GM12878 (cell line): Measurements from ENCODE around the gene CSH2. TPM values are rescaled to one million over a fixed set of nuclear protein-coding genes. Genes with fewer than 3 reads are reported as not detected.

Experiments
- ATAC-seq: fragments of 200-7000 bp; cut with Tn5 transposase; 3 replicates; pipeline ENCODE4 v1.9.1; 2020; ENCODE audit warnings: mild to moderate bottlenecking, moderate library complexity
- BruUV-seq: library from RNA; stranded (reverse); fragments of 400-500 nt; replicated peaks from 2 replicates; lab custom pipeline; 2021; lab: Mats Ljungman, UMichigan
- CTCF ChIA-PET: fragments of 300-600 bp; sonication (Branson Sonifier 250); formaldehyde crosslinking; extraction: SDS; loops from one replicate; lab custom pipeline; 2021; ENCODE audit warnings: inconsistent platforms; lab: Yijun Ruan, JAX
- POLR2A ChIA-PET: fragments of 350-600 bp; formaldehyde crosslinking; extraction: SDS; loops from one replicate; lab custom pipeline; 2021; ENCODE audit warnings: inconsistent platforms; lab: Charles Lee
- RAD21 ChIA-PET: fragments of 300-600 bp; sonication (Branson Sonifier 250); formaldehyde crosslinking; loops from one replicate; lab custom pipeline; 2023; ENCODE audit warnings: antibody characterized with exemption; ENCODE audit not compliant: unreplicated experiment; lab: Charles Lee
- SMC1A ChIA-PET: fragments of 300-600 bp; sonication (Branson Sonifier 250); formaldehyde crosslinking; loops from one replicate; lab custom pipeline; 2023; ENCODE audit not compliant: unreplicated experiment, uncharacterized antibody; lab: Charles Lee
- DNase-seq: peaks from one replicate; pipeline ENCODE4 v3.0.0-alpha.2; 2011; ENCODE audit warnings: low read depth, low spot score
- FAIRE-seq: peaks from 3 replicates; lab custom pipeline; 2011; peaks lifted over from hg19 to GRCh38; lab: Jason Lieb, UNC
- H2AFZ ChIP-seq: 2 replicates; pipeline ENCODE4 v1.6.0; 2011; ENCODE audit warnings: low read depth, low read length, control low read depth; ENCODE audit not compliant: control insufficient read depth
- H3K27ac ChIP-seq: 2 replicates; pipeline ENCODE4 v1.5.1; 2011; ENCODE audit warnings: control low read depth; ENCODE audit not compliant: control insufficient read depth, insufficient read depth
- H3K27me3 ChIP-seq, 2 experiments: replicated peaks in 1 of 2; 2 replicates each; pipeline versions ENCODE4 v1.6.0 to v1.6.1; 2011; ENCODE audit warnings: low read length in 1 of 2; ENCODE audit not compliant: control insufficient read depth in 2 of 2, insufficient read depth in 2 of 2
- H3K36me3 ChIP-seq, 2 experiments: 2 replicates each; pipeline ENCODE4 v1.5.1; 2011; ENCODE audit warnings: low read length in 1 of 2; ENCODE audit not compliant: control insufficient read depth in 2 of 2, insufficient read depth in 2 of 2
- H3K4me1 ChIP-seq: 2 replicates; pipeline ENCODE4 v1.6.1; 2011; ENCODE audit warnings: mild to moderate bottlenecking, low read length, moderate library complexity, mixed read lengths; ENCODE audit not compliant: control insufficient read depth, insufficient read depth
- H3K4me2 ChIP-seq: 2 replicates; pipeline ENCODE4 v1.6.0; 2011; ENCODE audit warnings: control low read depth; ENCODE audit not compliant: control insufficient read depth, insufficient read depth
- H3K4me3 ChIP-seq: fragments of 200-600 bp; sonication (generic); 2 replicates; pipeline ENCODE4 v1.5.1; 2016
- H3K79me2 ChIP-seq: 2 replicates; pipeline ENCODE4 v1.6.0; 2011; ENCODE audit warnings: low read length; ENCODE audit not compliant: control insufficient read depth, insufficient read depth
- H3K9ac ChIP-seq: 2 replicates; pipeline ENCODE4 v1.8.0; 2011; ENCODE audit warnings: low read length, control low read depth, mixed read lengths; ENCODE audit not compliant: control insufficient read depth, insufficient read depth
- H3K9me3 ChIP-seq: replicated peaks from 3 replicates; pipeline ENCODE4 v1.5.1; 2011; ENCODE audit warnings: mild to moderate bottlenecking, low read length; ENCODE audit not compliant: control insufficient read depth, insufficient read depth
- H4K20me1 ChIP-seq: 2 replicates; pipeline ENCODE4 v1.6.0; 2011; ENCODE audit not compliant: control insufficient read depth, insufficient read depth
- ZBED1 ChIP-seq: IDR thresholded peaks from 2 replicates; pipeline ENCODE4 v1.6.1; 2016; ENCODE audit warnings: borderline replicate concordance
- ZBTB40 ChIP-seq: fragments of 450-650 bp; IDR thresholded peaks from 2 replicates; pipeline ENCODE4 v1.6.1; 2016; ENCODE audit warnings: mild to moderate bottlenecking, moderate library complexity, borderline replicate concordance
- ZNF24 ChIP-seq: fragments of 450-650 bp; IDR thresholded peaks from 2 replicates; pipeline ENCODE4 v1.6.1; 2017; ENCODE audit warnings: antibody characterized with exemption, mild to moderate bottlenecking
- WGBS: methylation state at CpG from one replicate; pipeline ENCODE4 v1.1.6; 2016; ENCODE audit warnings: low lambda C conversion rate; ENCODE audit not compliant: insufficient replicate concordance, insufficient coverage; ENCODE audit errors: missing lambda C conversion rate; 5-methylcytosine and 5-hydroxymethylcytosine counted together
- in situ Hi-C: fragments of 300-500 bp; cut with MboI; formaldehyde crosslinking; loops from 9 replicates; pipeline ENCODE4 v1.14.3; 2018; ENCODE audit warnings: mixed read lengths
- intact Hi-C: fragments of 100-400 bp; cut with micrococcal nuclease; formaldehyde crosslinking; loops from one replicate; pipeline ENCODE4 v1.14.2; 2022; ENCODE audit not compliant: unreplicated experiment
- polyA plus RNA-seq, 11 experiments: library from polyadenylated mRNA; depleted of rRNA in 4 of 11; unstranded in 6 of 11; stranded (reverse) in 5 of 11; fragments of >200 nt; fragmentation: Nextera tagmentation in 4 of 11; fragmentation: Illumina TruSeq in 1 of 11; extraction: Ambion mirVana in 4 of 11; extraction: Trizol in 1 of 11; gene quantifications; 1 replicate in 1 of 11; 2 replicates in 10 of 11; pipeline versions ENCODE4 v1.2.1 to v1.2.3, GENCODE V29; 2011 to 2016; ENCODE audit warnings: inconsistent platforms in 2 of 11, missing spikeins in 2 of 11, low read depth in 1 of 11
- total RNA-seq, 4 experiments: library from RNA; depleted of rRNA in 3 of 4; stranded (reverse); fragments of >200 nt in 3 of 4; fragmentation: Illumina TruSeq in 1 of 4; extraction: Trizol in 1 of 4; gene quantifications; 2 replicates each; pipeline versions ENCODE4 v1.2.1 to v1.2.3, GENCODE V29; 2013 to 2021
- TF ChIP-seq, protein P1 (sequence below): fragments of 450-650 bp; IDR thresholded peaks from 2 replicates; pipeline ENCODE4 v1.6.1; 2016; ENCODE audit warnings: mild to moderate bottlenecking

Gene CSH2
- total and polyA plus RNA-seq, 10 of the 15 experiments (the other 5 are each of a cell fraction or from before 2014, with no cell fraction given), result not detected

GRCh38 chr17:63828936-63829335 is 44.5 kb downstream of the CSH2 start:
- no peak overlapping the region for H3K27ac ChIP-seq
- in situ Hi-C loops (loop anchor here (25.0 kb wide), 1 partner anchor 392 kb away; the partner anchor contains the start of gene CYB561), intact Hi-C loops (no loop called here)
- no peaks in the 10 kb centered on the region for H4K20me1 ChIP-seq
- ChIA-PET CTCF (interaction anchor here (0.9 to 2.9 kb wide), 10 partner anchors 8 to 403 kb away, joined by 3 to 19 read pairs (median 4); partner anchors contain the start of genes CCDC47, DDX42 and SMARCD2), RAD21 (interaction anchor here (0.6 to 1.5 kb wide), 6 partner anchors 10 to 131 kb away, joined by 3 to 4 read pairs (median 3); partner anchors contain the start of gene CCDC47), SMC1A (interaction anchor here (0.7 to 1.5 kb wide), 8 partner anchors 9 to 217 kb away, joined by 3 to 12 read pairs (median 5); no protein-coding TSS in a partner anchor), POLR2A (interaction anchor here (0.8 to 4.4 kb wide), 7 partner anchors 9 to 132 kb away, joined by 3 to 22 read pairs (median 5); partner anchors contain the start of genes CCDC47 and DDX42)
- ATAC-seq (no peak), FAIRE-seq (no peak), DNase-seq (no peak)
- H3K27me3 ChIP-seq, result no peaks in the 10 kb centered on the region
- BruUV-seq, result no TSS peak
- no peak overlapping the region for H2AFZ ChIP-seq
- WGBS, result 82% methylated on average over 3 of the region's 3 CpGs
- no peaks in the 10 kb centered on the region for H3K9me3 ChIP-seq
- H3K36me3 ChIP-seq, result peaks cover 29 to 44% of the 10 kb centered on the region in 2 experiments
- H3K4me2 ChIP-seq, result peak overlapping the region; percentile 97
- H3K4me1 ChIP-seq, result peaks cover 17% of the 10 kb centered on the region
- H3K9ac ChIP-seq, result no peak overlapping the region
- peak overlapping the region; percentile 83; the same call in 1 of the 2 replicates for H3K4me3 ChIP-seq
- TF ChIP-seq ZBED1 (no peak), ZNF24 (no peak), ZBTB40 (no peak)
- TF ChIP-seq, protein P1, sequence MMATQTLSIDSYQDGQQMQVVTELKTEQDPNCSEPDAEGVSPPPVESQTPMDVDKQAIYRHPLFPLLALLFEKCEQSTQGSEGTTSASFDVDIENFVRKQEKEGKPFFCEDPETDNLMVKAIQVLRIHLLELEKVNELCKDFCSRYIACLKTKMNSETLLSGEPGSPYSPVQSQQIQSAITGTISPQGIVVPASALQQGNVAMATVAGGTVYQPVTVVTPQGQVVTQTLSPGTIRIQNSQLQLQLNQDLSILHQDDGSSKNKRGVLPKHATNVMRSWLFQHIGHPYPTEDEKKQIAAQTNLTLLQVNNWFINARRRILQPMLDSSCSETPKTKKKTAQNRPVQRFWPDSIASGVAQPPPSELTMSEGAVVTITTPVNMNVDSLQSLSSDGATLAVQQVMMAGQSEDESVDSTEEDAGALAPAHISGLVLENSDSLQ, result peak; percentile 63
- TF ChIP-seq, all 136 proteins: peak for 1
- peaks cover 48% of the 10 kb centered on the region for H3K79me2 ChIP-seq
